GM19455 (cell line): ENCODE measurements around the gene AFAP1L1.

Experiments
- ATAC-seq: cut with Tn5 transposase; IDR thresholded peaks from one replicate; pipeline ENCODE4 v1.9.1; 2021; ENCODE audit not compliant: unreplicated experiment

Gene AFAP1L1

DNA sequence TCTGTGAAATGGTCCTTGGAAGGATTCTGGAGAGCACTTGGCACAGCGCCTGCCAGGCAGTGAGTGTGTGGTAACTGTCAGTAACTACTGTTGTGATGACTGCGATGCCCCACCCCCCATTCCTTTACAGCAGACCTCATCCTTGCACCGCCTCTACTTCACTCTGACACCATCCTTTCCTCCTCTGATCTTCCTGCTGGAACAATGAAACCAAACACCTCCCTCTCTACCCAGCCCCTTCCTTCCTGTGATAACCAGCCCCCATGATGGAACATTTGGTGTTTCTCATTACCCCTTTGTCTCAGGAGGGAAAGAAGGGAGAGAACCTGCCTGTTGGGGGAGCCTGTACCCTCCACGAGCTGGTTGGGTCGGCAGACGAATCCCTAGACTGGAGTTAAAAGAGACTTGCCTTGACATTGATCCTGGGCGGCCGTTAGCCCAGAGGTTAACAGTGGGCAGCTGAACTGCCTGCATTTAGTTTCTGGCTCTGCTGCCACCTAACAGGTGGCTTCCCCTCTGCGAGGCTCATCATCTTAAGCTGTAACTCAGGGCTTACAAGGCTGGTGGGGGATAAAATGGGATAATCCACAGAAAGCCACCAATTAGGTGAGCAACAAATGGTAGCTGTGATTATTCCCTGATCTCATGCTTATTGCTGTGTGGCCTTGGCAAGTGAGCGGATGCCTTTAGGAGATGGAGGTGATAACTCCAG lies 39.4 kb downstream of the AFAP1L1 start:
- no peak for ATAC-seq

DNA sequence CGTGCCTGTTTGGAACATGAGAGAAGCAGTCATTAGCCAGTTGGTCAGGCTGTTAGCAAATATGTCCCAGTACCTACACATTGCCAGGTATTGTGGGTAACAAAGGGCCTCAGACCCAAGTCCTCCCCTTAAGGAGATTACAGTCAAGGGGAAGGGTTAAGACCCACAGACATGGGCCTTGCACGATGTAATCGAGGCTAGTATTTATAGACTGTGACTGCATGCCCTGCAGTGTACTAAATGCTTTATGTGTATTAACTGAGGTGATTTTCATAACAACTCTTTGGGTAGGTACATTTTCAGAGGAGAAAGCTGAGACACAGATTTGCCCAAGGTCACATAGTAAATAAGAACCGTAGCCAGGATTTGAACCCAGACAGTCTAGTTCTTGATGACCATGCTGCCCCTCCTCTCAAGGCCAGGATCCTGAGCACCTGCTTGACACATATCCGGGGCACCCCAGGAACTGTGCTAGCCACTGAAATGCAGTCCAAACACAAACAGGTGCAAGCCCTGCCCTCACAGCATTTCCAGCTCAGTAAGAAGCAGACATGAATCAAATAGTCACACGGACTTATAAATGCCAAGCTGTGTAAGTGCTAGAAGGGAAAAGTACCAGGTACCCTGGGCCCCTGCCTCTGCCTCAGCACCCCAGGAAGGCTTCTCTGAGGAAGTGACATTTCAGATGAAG lies 41.6 kb downstream of the AFAP1L1 start:
- ATAC-seq: no peak

DNA sequence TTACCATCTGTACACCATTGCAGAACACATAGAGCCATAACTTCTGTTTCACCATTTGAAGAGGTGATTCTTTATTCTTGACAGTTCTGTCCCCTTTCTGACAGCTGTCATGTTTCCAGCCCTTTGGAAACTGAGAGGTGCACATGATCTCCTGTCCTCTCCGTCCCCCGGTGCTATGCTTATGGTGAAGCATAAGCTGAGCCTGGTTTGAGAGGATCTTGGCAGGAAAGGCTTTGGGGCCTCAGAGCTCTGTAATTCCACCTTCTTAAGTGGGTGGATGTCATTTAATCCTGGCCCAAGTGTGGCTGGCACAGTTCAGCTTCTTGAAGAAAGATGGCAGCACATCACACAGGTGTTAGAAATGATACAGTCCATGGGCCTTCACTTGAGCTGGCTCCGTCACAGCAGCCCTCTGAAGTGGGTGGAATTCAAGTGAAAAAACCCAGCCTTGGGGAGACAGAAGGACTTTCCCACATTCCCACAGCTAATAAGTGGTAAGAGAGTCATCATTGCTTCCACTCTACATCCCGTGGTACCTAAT lies 43.0 kb downstream of the AFAP1L1 start:
- ATAC-seq: no peak

DNA sequence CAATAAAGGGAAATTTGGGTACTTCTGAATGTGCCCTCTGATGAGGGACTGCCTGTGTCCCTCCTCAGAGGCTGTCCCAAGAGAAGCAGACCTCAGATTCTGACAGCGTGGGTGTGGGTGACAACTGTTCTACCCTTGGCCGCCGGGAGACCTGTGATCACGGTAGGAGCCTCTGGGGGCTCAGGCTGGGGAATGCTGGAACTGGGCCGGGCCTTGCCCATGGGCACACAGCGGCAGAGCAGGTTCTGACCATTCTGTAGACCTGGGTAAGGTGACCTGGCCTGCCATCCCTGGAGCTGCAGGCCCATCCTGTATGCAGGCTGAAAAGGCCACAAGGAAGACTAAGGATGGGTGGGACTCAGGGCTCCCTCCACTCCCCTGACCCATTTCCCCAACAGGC lies 44.1 kb downstream of the AFAP1L1 start:
- ATAC-seq: no peak

DNA sequence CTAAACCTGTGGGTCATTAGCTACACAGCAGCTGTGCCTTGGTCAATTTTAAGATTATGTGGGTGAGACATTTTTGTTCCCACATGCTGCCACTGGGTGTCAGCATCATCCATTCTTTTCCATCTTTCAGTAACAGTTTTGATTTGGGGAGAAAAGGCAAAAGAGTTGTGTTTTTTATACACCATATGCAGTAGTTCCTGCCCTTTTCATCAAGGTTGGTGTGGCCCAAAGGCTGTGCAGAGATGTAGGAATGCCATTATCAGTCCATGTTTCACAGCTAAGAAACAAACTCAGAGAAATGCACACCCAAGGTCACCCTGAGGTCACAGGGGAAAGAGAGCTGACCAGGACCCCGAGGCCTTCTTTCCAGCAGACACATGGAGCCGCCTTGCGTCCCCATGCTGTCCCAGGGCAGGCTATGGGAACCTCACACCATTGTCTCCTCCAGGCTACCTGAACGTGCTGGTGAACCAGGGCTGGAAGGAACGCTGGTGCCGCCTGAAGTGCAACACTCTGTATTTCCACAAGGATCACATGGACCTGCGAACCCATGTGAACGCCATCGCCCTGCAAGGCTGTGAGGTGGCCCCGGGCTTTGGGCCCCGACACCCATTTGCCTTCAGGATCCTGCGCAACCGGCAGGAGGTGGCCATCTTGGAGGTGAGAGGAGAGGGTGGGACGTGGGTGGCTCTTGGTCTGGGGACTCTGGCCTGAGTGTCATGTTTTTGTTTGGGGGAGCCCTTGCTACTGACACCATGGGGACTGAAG lies 45.8 kb downstream of the AFAP1L1 start:
- no peak for ATAC-seq

DNA sequence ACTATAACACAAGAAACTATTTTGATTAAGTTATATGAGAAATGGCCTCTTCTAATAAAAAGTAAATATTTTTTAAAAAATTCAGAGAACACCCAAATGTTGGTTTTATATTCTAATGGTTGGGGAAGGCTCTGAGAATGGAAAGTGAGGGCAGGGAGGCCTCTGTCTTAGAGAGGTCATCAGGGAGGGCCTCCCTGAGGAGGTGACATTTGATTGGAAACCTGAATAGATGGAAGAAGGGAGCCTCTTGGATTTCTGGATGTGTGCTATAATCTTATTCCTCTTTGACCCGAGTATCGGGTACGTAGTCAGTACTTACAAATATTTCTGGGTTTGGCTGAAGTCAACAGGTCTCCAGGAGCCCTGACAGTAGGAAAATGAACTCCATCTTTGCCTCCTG lies 47.5 kb downstream of the AFAP1L1 start:
- ATAC-seq: no peak

DNA sequence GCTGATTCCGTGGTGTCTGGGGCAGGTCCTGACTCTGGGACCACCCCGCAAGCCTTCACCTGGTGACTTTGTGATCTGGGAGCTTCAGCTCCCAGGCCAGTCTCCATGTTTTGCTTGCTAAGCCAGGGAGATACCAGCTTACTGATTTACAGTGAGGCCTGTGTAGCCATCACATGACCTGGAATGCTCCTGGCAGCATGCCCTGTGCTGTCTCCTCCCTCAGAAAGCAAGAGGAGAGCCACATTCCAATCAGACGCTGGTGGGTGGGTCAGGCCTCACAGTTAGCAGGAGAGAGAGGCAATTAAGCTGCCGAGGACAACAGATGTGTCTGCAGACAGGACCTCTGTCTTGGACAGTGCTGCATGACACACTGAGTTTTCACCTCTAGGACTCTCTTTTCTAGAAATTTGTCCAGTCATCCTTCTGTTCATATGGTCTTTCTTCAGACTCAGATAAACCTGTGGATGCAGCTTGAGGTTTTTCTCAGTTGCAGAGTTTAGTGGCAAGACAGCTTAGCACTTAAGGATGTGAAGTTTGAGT lies 49.2 kb downstream of the AFAP1L1 start:
- ATAC-seq: no peak

DNA sequence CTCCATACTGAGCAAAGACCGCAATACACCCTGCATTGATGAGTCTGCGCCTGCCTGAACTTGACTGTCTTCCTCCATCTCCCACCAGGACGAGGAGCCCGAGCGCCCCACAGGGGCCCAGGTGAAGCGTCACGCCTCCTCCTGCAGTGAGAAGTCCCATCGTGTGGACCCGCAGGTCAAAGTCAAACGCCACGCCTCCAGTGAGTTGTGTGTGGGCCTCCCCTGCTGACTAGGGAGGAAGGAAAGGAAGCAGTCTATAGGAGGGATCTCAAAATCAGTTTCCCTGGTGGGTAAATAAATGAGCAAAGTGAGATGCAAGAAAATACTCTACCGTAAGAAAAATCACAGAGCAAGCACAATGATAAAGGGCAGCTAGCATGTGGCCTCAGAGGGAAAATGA lies 50.9 kb downstream of the AFAP1L1 start:
- ATAC-seq: no peak

DNA sequence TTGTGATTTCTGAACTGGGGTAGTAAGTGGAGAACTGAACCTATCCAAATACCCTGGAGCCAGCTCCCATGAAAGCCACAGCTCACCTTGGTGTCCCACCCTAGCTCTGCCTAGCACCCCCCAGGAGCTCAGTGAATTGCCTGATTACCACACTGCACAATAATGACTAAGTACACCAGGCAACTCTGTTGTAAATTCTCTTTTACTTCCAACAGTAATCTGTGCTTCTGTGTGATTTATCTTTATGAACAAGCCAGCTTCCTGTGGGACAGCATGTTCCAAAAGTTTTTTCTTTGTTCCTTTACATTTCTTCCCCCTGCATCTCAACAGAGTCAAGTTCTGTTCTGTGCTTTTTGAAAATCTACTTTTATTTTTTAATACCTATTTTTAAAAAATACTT lies 51.6 kb downstream of the AFAP1L1 start:
- ATAC-seq: no peak

DNA sequence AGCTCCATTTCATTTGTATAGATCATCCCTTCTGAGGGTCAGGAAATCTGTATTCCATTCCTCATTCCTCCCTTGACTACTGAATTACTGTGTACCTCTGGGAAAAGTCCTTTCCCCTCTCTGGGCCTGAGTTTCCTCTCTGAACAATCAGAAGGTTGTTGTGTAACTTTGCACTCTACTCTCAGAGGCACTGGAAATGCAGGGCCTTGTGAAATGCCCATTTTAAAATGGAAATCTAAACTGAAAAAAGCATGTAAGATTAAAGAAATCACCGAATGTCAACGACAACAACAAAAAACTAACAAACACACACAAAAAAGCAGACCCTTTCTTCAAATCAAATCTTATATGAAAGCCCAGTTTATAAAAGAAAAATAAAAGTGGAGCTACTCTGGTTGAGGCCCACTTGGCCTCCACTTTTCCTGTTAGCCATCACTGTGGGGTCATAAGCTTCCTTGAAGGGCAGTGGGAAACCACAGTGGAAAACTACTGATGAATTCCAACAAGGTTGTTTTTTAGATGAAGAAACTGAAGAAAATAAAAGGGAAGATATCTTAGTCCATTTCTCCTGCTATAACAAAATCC lies 52.1 kb downstream of the AFAP1L1 start:
- ATAC-seq: no peak

DNA sequence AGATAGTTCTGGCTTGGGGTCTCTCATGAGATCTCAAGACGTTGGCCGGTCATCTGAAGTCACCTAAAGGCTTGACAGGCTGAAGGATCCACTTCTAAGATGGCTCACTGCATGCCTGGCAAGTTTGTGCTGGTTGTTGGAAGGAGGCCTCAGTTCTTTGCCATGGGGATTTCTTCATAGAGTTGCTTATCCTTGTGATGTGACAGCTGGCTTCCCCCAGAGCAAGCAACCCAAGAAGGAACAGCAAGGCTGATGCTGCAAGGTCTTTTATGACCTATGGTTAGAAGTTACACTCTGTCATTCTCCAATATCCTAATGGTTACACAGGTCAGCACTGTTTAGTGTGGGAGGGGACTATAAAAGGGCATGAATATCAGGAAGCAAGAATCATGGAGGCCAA lies 53.0 kb downstream of the AFAP1L1 start:
- no peak for ATAC-seq

DNA sequence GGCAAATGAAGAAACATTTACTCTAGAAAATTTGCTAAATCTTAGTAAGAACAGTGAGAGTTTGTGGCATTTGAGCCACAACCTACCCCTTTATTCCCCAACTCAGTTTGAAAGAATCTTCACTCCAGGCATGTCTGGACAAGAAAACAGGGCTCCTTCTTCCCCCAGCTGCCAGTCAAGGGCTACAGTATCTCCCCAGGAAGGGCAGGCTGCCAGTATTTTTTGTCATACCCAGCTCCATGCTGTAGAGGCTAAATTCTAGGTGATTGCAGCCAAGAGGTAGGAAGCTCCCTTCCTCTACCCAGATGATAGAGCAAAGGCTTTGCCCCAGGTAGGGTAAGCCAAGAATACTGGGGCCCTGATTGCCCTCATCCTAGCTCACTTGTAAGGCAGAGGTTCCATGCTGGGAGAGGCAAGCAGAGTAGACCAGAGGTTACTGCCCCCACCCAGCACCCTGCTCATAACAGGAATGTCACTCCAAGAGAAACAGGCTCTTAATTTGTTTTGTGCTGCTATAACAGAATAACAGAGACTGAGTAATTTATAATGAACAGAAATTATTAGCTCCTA lies 53.6 kb downstream of the AFAP1L1 start:
- no peak for ATAC-seq

DNA sequence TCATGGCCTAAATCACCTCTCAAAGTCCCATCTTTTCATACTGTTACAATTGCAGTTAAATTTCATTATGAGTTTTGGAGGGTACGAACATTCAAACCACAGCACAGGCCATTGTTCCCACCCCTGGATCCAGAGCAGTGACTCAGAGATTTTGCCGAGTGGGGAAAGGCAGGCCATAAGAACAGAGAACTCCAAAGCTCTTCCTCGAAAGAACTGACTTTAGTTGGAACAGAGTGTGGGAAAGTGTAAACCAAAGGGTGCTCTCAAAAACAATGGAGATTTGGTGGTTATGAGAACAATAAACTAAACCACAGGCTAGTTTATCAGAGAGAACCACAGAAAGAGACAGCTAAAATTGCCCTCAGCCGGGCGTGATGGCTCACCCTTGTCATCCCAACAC lies 54.2 kb downstream of the AFAP1L1 start:
- ATAC-seq: no peak

DNA sequence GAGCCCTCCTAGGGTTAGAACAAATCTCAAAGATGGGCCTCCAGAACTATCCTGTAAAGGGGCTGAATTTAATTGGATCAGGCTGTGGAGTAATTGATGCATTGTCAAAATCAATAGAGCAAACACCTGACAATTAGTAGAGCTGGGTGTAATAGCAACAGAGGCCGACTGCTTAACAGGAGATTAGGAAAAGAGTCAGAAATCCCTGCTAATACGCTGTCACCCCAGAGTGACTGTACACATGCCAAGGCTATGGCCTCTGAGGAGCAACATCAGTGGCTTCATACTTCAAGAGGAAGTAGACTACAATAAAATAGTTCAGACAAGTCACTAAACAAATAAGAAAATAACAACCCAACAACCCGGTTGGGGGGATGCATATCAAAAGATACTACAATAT lies 55.0 kb downstream of the AFAP1L1 start:
- ATAC-seq: no peak

DNA sequence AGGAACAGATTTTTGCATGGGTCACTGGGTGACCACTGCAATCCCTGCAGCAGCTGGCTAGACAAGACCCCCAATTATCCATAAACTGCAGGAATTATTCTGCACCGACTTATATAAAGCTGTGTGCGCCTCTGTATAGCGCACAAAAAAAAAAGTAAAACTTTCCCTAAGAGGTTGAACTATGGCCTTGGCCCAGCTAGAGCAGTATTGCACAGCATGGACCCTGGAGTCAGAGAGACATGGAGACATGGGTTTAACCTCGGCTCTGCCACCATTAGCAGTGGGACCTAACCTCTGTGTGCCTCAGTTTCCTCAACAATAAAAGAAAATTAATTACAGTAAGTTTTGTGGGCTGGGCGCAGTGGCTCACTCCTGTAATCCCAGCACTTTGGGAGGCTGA lies 56.5 kb downstream of the AFAP1L1 start:
- no peak for ATAC-seq

DNA sequence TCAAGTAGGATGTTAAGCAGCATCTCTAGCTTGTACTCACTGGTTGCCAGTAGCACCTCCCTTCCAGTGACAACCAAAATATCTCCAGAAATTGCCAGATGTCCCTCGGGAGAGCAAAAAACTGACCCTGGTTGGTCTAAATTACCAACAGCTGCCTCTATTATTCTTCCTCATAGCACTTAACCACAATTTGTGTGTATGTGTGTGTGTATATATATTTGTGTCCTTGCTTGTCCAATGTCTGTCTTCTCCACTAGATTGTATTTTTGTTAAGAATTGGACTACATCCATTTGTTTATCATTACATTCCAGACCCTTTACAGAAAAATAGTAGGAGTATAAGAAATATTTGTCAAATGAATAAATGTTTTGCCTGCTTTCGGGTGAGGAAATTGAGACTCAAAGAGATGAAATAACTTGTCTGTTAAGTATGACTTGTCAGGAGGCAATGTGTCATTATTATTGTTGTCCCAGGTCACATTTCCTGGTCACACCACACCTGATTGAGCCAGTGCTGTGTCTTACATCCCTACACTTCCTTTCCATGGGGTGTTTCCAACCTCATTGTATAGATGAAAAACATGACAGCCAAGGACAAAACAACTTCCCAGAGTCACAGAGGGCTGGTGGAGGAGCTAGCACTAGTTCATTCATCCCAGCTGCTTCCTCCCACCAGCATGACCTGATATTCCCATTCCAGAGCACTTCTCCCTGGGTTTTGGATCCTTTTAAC lies 62.2 kb downstream of the AFAP1L1 start:
- ATAC-seq: no peak

DNA sequence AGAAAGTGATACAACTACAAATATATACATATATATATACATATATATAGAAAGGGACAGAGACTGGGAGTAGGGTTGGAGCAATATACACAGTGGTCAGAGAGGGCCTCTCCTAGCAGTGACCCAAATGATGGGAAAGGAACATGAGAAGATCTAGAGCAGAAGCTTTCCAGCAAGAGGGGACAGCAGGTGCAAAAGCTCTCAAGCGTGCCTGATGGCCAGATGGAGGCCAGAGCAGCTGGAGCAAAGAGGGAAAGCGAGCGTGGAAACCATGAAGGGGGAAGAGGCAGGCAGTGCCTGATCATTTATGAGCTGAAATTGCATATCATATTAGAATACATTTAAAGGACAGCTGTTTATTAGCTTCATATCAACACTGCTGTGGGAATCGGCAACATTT lies 66.1 kb downstream of the AFAP1L1 start:
- no peak for ATAC-seq

DNA sequence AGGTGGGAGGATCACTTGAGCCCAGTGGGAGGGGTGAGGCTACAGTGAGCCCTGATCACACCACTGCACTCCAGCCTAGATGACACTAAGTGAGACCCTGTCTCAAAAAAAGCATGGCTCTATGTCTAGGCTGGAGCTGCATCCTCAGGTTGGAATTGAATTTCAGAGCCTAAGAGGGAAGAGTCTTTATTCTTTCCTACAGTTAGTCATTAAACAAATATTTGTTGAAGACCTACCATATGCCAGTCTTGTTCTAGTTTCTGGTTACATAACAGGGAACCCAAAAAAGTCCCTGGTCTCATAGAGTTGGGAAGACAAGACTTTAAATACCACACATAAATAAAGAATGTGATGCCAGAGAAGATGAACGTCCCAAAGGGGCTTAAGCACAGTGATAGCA lies 66.7 kb downstream of the AFAP1L1 start:
- ATAC-seq: no peak

DNA sequence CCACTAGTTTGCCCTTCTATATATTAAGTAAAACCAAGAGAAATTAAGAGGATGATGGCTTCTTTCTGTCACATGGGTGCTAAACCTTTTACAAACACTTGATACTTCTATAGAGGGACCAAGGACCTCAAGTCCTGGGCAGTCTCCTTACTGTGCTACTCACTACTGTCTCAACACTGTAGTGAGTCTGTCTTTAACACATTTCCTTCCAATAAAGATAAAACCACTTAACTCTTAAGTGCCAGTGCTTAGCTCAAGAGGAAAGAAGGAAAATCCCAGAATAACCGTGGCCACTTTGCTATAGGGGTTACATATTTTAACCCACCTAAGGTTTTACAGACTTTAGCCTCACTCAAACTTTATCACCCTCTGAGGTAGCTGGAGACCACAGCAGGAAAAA lies 69.3 kb downstream of the AFAP1L1 start:
- no peak for ATAC-seq

DNA sequence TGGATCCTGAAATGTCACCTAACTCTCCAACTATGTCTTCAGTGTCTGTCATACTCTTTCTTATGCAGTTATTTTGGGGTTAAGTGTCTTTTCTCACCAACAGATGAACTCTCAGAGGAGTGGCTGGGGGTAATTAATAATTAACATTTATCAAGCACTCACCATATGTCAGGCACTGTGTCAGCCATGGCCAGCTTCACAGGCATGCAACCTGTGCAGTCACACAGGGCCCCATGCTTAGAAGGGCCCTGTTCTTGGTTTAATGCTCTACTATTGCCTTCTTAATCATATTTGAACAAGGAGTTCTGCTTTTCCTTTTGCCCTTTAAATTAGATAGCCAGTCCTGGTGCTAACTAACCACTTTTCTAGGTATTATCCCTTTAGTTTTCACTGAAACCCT lies 70.2 kb downstream of the AFAP1L1 start:
- ATAC-seq: no peak
